OCI-LY1 (cell line): ENCODE measurements around the gene GRK4.

Experiments used
- H2AFZ ChIP-seq: fragments of 200-600 bp; sonication (generic), shearing (Covaris generic); 2 replicates; pipeline ENCODE4 v1.6.0; 2014; ENCODE audit warnings: antibody characterized with exemption, mild to moderate bottlenecking, low read length
- H3F3A ChIP-seq: fragments of 200-600 bp; sonication (generic), shearing (Covaris generic); 2 replicates; pipeline ENCODE4 v1.6.0; 2014; ENCODE audit warnings: mild to moderate bottlenecking, antibody characterized with exemption, low read length, moderate library complexity; ENCODE audit not compliant: insufficient read depth
- H3K27ac ChIP-seq: fragments of 200-600 bp; sonication (generic); 2 replicates; pipeline ENCODE4 v1.5.1; 2014; ENCODE audit warnings: low read length, mixed run types, mild to moderate bottlenecking, low read depth; ENCODE audit not compliant: poor library complexity, severe bottlenecking
- H3K27me3 ChIP-seq: fragments of 200-600 bp; sonication (generic); 2 replicates; pipeline ENCODE4 v1.6.0; 2014; ENCODE audit warnings: antibody characterized with exemption, mild to moderate bottlenecking, low read length, moderate library complexity; ENCODE audit not compliant: insufficient read depth
- H3K36me3 ChIP-seq: fragments of 200-600 bp; sonication (generic); 2 replicates; pipeline ENCODE4 v1.6.1; 2014; ENCODE audit warnings: mild to moderate bottlenecking, antibody characterized with exemption, low read length, moderate library complexity, mixed read lengths; ENCODE audit not compliant: insufficient read depth
- H3K4me1 ChIP-seq: fragments of 200-600 bp; sonication (generic); 2 replicates; pipeline ENCODE4 v1.5.1; 2014; ENCODE audit warnings: mild to moderate bottlenecking, low read length, moderate library complexity; ENCODE audit not compliant: insufficient read depth, severe bottlenecking
- H3K4me2 ChIP-seq: fragments of 200-600 bp; sonication (generic), shearing (Covaris generic); 2 replicates; pipeline ENCODE4 v1.6.1; 2014; ENCODE audit warnings: low read length
- H3K4me3 ChIP-seq: fragments of 200-600 bp; sonication (generic); 2 replicates; pipeline ENCODE4 v1.5.1; 2014; ENCODE audit warnings: low read length, low read depth, mild to moderate bottlenecking, mixed read lengths; ENCODE audit not compliant: poor library complexity, severe bottlenecking
- H3K79me2 ChIP-seq: fragments of 200-600 bp; shearing (Covaris generic); 2 replicates; pipeline ENCODE4 v1.6.1; 2016; ENCODE audit warnings: mixed run types, low read length, mixed read lengths; ENCODE audit not compliant: insufficient read depth
- H3K9ac ChIP-seq: fragments of 200-600 bp; sonication (generic), shearing (Covaris generic); 2 replicates; pipeline ENCODE4 v1.6.1; 2014; ENCODE audit warnings: mild to moderate bottlenecking, low read length, mixed read lengths
- H3K9me2 ChIP-seq: fragments of 200-600 bp; sonication (generic), shearing (Covaris generic); 2 replicates; pipeline ENCODE4 v1.6.1; 2014; ENCODE audit warnings: low read depth, mild to moderate bottlenecking, low read length, mixed read lengths
- H3K9me3 ChIP-seq: fragments of 200-600 bp; shearing (Covaris generic); 2 replicates; pipeline ENCODE4 v1.6.1; 2014; ENCODE audit warnings: low read length, mixed read lengths
- H4K20me1 ChIP-seq: fragments of 200-600 bp; sonication (generic), shearing (Covaris generic); 2 replicates; pipeline ENCODE4 v1.6.0; 2016; ENCODE audit warnings: mild to moderate bottlenecking, low read length; ENCODE audit not compliant: insufficient read depth
- CTCF ChIP-seq: fragments of 200-600 bp; sonication (generic), shearing (Covaris generic); IDR thresholded peaks from 2 replicates; pipeline ENCODE4 v1.5.1; 2017; ENCODE audit warnings: mild to moderate bottlenecking, antibody characterized with exemption, low read length, moderate library complexity, mixed read lengths
- EZH2 ChIP-seq: fragments of 200-600 bp; sonication (generic), shearing (Covaris generic); IDR thresholded peaks from 2 replicates; pipeline ENCODE4 v1.8.0; 2017; ENCODE audit warnings: borderline replicate concordance, mixed run types, mild to moderate bottlenecking, antibody characterized with exemption, low read length, moderate library complexity, mixed read lengths

GRK4 gene

GRCh38 chr4:3026540-3026939 is 63.2 kb downstream of the GRK4 start:
- no peaks in the 10 kb centered on the region for H3K27me3 ChIP-seq
- H3K9me3 ChIP-seq: no peaks in the 10 kb centered on the region
- H2AFZ ChIP-seq: no peak overlapping the region
- H3F3A ChIP-seq: no peaks in the 10 kb centered on the region
- H3K9ac ChIP-seq: no peak overlapping the region
- no peak for TF ChIP-seq CTCF
- no peak for TF ChIP-seq EZH2
- H3K4me3 ChIP-seq: no peak overlapping the region
- H3K79me2 ChIP-seq: no peaks in the 10 kb centered on the region
- no peaks in the 10 kb centered on the region for H3K9me2 ChIP-seq
- H3K36me3 ChIP-seq: no peaks in the 10 kb centered on the region
- no peak overlapping the region for H3K27ac ChIP-seq
- no peaks in the 10 kb centered on the region for H3K4me1 ChIP-seq
- H4K20me1 ChIP-seq: no peaks in the 10 kb centered on the region
- H3K4me2 ChIP-seq: no peak overlapping the region

GRCh38 chr4:3029464-3029863 is 66.1 kb downstream of the GRK4 start:
- no peak overlapping the region for H3K4me2 ChIP-seq
- H3K4me1 ChIP-seq: no peaks in the 10 kb centered on the region

GRCh38 chr4:3030566-3031356 is 67.4 kb downstream of the GRK4 start:
- no peaks in the 10 kb centered on the region for H3K4me1 ChIP-seq
- no peaks in the 10 kb centered on the region for H3K36me3 ChIP-seq
- TF ChIP-seq EZH2 (no peak), CTCF (no peak)
- no peak overlapping the region for H3K27ac ChIP-seq
- no peaks in the 10 kb centered on the region for H3K79me2 ChIP-seq
- no peaks in the 10 kb centered on the region for H4K20me1 ChIP-seq
- H3F3A ChIP-seq: no peaks in the 10 kb centered on the region
- H3K9ac ChIP-seq: no peak overlapping the region
- H3K4me2 ChIP-seq: no peak overlapping the region
- H3K27me3 ChIP-seq: no peaks in the 10 kb centered on the region
- no peak overlapping the region for H3K4me3 ChIP-seq
- H3K9me3 ChIP-seq: no peaks in the 10 kb centered on the region
- H3K9me2 ChIP-seq: no peaks in the 10 kb centered on the region
- no peak overlapping the region for H2AFZ ChIP-seq

More at GRCh38 chr4:3029464-3029863, 66.1 kb downstream of the GRK4 start:
- TF ChIP-seq EZH2 (no peak), CTCF (no peak)
- H3F3A ChIP-seq: no peaks in the 10 kb centered on the region
- H3K9me2 ChIP-seq: no peaks in the 10 kb centered on the region
- no peak overlapping the region for H3K9ac ChIP-seq
- H3K4me3 ChIP-seq: no peak overlapping the region
- no peaks in the 10 kb centered on the region for H3K36me3 ChIP-seq
- H3K27ac ChIP-seq: no peak overlapping the region
- no peaks in the 10 kb centered on the region for H3K79me2 ChIP-seq
- no peaks in the 10 kb centered on the region for H4K20me1 ChIP-seq
- H2AFZ ChIP-seq: no peak overlapping the region
- H3K9me3 ChIP-seq: no peaks in the 10 kb centered on the region
- no peaks in the 10 kb centered on the region for H3K27me3 ChIP-seq
